BE2C (cell line): ENCODE data around the gene MBD1. TPM values are rescaled to one million over a fixed set of nuclear protein-coding genes. Genes with fewer than 3 reads are reported as not detected.

ENCODE experiments used
- DNase-seq: peaks from one replicate; pipeline ENCODE4 v3.0.0-alpha.2; 2020
- H3K27me3 ChIP-seq: fragments of 250-450 bp; sonication (Bioruptor Pico); 2 replicates; pipeline ENCODE4 v1.5.1; 2020; ENCODE audit warnings: mild to moderate bottlenecking
- H3K36me3 ChIP-seq: fragments of 250-450 bp; sonication (Bioruptor Pico); 2 replicates; pipeline ENCODE4 v1.5.1; 2020; ENCODE audit warnings: mild to moderate bottlenecking
- H3K4me1 ChIP-seq: fragments of 250-450 bp; sonication (Bioruptor Pico); 2 replicates; pipeline ENCODE4 v1.5.1; 2020
- H3K4me3 ChIP-seq: 2 replicates; pipeline ENCODE4 v1.5.1; 2011; ENCODE audit warnings: low read depth, low read length
- H3K9me3 ChIP-seq: fragments of 250-450 bp; sonication (Bioruptor Pico); 2 replicates; pipeline ENCODE4 v1.5.1; 2020
- polyA plus RNA-seq: library from polyadenylated mRNA; unstranded; fragments of >200 nt; gene quantifications from one replicate; pipeline ENCODE4 v1.2.1, GENCODE V29; 2012; ENCODE audit warnings: low read depth, missing spikeins; ENCODE audit not compliant: insufficient read length, insufficient read depth
- TF ChIP-seq, protein P1 (sequence below): IDR thresholded peaks from 2 replicates; pipeline ENCODE4 v1.5.1; 2012; ENCODE audit warnings: mild to moderate bottlenecking, low read depth, low read length

MBD1 gene, protein sequence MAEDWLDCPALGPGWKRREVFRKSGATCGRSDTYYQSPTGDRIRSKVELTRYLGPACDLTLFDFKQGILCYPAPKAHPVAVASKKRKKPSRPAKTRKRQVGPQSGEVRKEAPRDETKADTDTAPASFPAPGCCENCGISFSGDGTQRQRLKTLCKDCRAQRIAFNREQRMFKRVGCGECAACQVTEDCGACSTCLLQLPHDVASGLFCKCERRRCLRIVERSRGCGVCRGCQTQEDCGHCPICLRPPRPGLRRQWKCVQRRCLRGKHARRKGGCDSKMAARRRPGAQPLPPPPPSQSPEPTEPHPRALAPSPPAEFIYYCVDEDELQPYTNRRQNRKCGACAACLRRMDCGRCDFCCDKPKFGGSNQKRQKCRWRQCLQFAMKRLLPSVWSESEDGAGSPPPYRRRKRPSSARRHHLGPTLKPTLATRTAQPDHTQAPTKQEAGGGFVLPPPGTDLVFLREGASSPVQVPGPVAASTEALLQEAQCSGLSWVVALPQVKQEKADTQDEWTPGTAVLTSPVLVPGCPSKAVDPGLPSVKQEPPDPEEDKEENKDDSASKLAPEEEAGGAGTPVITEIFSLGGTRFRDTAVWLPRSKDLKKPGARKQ
- polyA plus RNA-seq, result 82.9 TPM

DNA sequence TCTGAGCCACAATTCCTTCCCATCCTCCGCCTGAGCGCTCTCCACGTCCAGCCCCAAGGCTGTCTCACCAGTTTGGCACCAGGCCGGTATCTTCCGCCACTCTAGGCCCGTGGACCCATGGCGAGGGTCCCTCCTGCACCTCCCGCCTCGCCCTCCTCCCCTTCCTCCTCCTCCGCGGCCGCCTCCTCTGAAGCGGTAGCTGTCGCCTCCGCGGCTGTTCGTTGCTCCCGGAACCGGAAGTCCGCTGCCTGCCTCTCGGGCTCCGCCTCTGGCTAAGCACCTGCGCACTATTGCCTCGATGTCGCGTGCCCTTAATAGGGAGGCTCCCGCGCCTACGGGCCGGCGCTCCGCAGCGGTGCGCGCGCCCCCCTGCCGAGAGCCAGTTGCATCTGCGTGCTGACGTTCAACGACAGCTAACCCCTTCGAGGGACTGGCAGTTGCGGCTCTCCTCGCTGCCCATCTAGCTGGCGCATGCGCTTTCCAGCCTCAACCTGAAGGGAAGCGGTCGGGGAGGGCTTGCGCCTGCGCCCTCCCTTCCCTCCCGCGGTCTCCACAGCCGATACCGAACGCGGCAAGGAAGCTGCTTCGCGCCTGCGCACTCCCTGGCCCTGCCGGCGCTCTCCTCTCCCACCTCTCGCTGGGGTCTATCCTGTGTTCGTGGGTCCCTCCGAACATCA lies at the start of gene MBD1:
MBD1 (minus strand) TSS at position 229 of the 677 bp plus-strand sequence. CDS start 1,531 bp downstream, outside the sequence.
- no peaks in the 10 kb centered on the region for H3K4me1 ChIP-seq
- no peaks in the 10 kb centered on the region for H3K9me3 ChIP-seq
- TF ChIP-seq, protein P1, sequence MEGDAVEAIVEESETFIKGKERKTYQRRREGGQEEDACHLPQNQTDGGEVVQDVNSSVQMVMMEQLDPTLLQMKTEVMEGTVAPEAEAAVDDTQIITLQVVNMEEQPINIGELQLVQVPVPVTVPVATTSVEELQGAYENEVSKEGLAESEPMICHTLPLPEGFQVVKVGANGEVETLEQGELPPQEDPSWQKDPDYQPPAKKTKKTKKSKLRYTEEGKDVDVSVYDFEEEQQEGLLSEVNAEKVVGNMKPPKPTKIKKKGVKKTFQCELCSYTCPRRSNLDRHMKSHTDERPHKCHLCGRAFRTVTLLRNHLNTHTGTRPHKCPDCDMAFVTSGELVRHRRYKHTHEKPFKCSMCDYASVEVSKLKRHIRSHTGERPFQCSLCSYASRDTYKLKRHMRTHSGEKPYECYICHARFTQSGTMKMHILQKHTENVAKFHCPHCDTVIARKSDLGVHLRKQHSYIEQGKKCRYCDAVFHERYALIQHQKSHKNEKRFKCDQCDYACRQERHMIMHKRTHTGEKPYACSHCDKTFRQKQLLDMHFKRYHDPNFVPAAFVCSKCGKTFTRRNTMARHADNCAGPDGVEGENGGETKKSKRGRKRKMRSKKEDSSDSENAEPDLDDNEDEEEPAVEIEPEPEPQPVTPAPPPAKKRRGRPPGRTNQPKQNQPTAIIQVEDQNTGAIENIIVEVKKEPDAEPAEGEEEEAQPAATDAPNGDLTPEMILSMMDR, result no peak
- peak; percentile 89 for DNase-seq
- no peaks in the 10 kb centered on the region for H3K27me3 ChIP-seq
- peak within 1 kb of the TSS; percentile 91 for H3K4me3 ChIP-seq
- no peaks in the 10 kb centered on the region; the same call in none of the 2 replicates for H3K36me3 ChIP-seq

DNA sequence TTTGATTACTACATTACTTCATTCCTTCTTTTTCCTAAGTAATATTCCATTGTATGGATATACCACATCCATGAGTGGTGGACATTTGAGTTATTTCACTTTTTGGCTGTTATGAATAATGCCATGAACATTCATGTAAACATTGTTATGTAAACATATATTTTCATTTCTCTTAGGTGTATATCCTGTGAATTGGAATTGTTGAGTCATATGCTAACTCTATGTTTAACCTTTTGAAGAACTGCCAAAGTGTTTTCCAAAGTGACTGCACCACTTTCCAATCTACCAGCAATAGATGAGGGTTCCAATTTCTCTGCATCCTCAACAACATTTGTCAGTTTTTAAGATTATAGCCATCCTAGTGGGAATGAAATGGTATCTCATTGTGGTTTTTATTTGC lies 48.9 kb upstream of the MBD1 start:
- TF ChIP-seq, protein P1, result no peak
- Histone ChIP-seq H3K27me3 (no peaks in the 10 kb centered on the region), H3K9me3 (no peaks in the 10 kb centered on the region), H3K36me3 (no peaks in the 10 kb centered on the region), H3K4me3 (no peak overlapping the region), H3K4me1 (no peaks in the 10 kb centered on the region)
- DNase-seq, result no peak

DNA sequence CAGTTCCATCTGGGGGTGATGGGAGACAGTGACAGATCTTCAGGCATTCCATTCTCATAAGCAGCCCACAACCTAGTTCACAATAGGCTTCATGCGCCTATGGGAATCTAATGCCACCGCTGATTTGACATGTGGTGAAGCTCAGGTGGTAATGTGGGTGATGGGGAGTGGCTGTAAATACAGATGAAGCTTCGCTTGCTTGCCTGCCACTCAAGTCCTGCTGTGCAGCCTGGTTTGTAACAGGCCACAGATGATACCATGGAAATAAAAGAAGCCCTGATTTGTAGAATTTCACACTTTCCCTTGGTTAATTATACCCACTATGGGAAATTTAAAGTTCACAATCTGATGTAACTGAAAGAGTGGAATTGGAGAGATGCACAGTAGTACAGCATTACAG lies 46.7 kb upstream of the MBD1 start:
- H3K36me3 ChIP-seq, result no peaks in the 10 kb centered on the region
- no peaks in the 10 kb centered on the region for H3K4me1 ChIP-seq
- no peaks in the 10 kb centered on the region for H3K9me3 ChIP-seq
- H3K27me3 ChIP-seq, result 0 out of 2 replicates have a peak, but pooled peaks cover 4% of the 10 kb centered on the region
- TF ChIP-seq, protein P1, result no peak
- no peak for DNase-seq
- no peak overlapping the region for H3K4me3 ChIP-seq

DNA sequence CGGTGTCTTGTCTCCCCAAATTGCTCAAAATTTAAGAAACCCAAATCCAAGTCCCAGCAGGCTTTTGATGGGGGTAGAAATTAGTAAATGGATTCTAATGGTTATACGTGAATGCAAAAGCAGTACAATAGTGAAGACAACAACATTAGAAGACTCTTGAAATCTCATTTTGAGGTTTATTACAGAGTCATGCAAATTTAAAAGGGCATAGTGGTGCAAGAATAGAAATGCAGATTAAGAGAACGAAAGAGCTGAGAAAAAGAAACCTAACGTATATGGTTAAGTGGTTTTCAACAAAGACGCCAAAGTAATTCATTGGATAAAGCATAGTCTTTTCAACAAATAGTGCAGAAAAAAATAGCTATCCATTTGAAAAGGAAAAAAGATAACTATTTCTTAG lies 39.4 kb upstream of the MBD1 start:
- Histone ChIP-seq H3K4me3 (no peak overlapping the region), H3K4me1 (no peaks in the 10 kb centered on the region), H3K27me3 (peaks cover 8% of the 10 kb centered on the region; the same call in 1 of the 2 replicates), H3K36me3 (no peaks in the 10 kb centered on the region), H3K9me3 (no peaks in the 10 kb centered on the region)
- no peak for DNase-seq
- TF ChIP-seq, protein P1, result no peak

DNA sequence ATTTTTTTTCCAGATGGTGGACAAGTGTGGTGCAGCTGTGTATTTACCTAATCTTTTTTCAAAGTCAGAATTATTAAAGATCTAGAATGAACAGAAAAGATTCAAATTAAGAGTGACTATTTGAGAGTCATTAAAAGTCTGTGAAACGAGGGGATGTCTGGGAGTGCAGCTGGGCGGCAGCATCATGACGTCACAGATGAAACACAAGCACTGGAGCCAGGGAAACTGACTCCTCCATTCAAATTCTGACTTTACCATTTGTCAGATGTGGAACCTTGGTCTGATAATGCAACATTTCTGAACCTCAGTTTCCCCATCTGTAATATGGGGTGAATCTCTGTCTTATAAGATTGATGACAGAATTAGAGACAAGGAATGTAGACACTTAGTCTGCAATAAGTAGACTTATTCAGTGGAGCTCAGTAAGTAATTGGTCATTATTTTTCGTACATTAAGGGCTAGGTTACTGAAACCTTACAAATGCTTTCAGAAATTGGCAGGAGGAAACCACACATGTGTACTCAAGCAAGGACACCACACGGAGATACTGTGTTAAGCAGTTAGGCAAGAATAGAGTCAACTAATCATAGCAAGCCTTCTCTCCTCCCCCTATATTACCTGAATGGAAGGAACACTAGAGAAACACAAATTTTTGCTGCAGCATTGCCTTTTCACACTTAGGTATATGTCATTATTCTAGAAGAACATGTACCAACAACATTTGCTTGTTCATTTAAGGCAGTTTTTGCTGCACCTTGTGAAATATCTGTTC lies 34.0 kb upstream of the MBD1 start:
- Histone ChIP-seq H3K4me1 (no peaks in the 10 kb centered on the region), H3K9me3 (no peaks in the 10 kb centered on the region), H3K4me3 (no peak overlapping the region), H3K27me3 (no peaks in the 10 kb centered on the region; the same call in 1 of the 2 replicates), H3K36me3 (no peaks in the 10 kb centered on the region)
- no peak for DNase-seq
- TF ChIP-seq, protein P1, result no peak
